ENCODE data around the gene PSORS1C2. TPM values are rescaled to one million over a fixed set of nuclear protein-coding genes. Genes with fewer than 3 reads are reported as not detected.

The PSORS1C2 gene
- total RNA-seq, 1 donor from 2014 or later: not detected

GRCh38 chr6:31091680-31092079 is 47.2 kb downstream of the PSORS1C2 start:
- H3K4me3 Mint-ChIP-seq: no peak overlapping the region

DNA sequence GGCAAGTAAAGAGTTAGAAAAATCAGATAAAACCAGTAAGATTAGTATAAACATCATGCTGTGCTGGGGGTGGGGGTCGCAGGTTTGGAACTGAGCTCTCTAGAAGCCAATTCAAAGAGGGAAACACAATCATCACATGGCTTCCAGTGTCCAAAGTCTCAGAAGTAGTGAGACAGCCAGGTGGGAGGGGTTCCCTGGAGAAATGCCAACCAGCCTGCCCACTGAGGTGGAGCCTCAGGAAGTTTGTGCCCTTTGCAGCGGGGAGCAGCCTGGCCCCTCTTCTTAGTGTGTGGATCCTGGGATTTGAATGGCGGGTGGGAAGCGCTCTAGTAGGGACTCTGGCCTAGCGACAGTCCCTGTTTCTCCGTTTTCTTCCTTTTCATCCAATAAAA is 47.9 kb downstream of the PSORS1C2 start:
- H3K4me3 Mint-ChIP-seq: no peak overlapping the region
- TF ChIP-seq CTCF (conservative IDR thresholded peaks at IDR 0.05): no peak
- H3K27me3 Mint-ChIP-seq: peaks cover 5% of the 10 kb centered on the region
- no peak for DNase-seq (ENCODE audit: extremely low spot score, unreplicated experiment)
- H3K36me3 Mint-ChIP-seq: no peaks in the 10 kb centered on the region
- no peak overlapping the region for H3K27ac Mint-ChIP-seq
- peaks cover 12% of the 10 kb centered on the region for H3K4me1 Mint-ChIP-seq (ENCODE audit: unreplicated experiment)
- H3K9me3 Mint-ChIP-seq: no peaks in the 10 kb centered on the region

More at GRCh38 chr6:31091680-31092079, 47.2 kb downstream of the PSORS1C2 start:
- peaks cover 8% of the 10 kb centered on the region for H3K27me3 Mint-ChIP-seq
- H3K4me1 Mint-ChIP-seq (ENCODE audit: unreplicated experiment): peaks cover 11% of the 10 kb centered on the region
- H3K36me3 Mint-ChIP-seq: no peaks in the 10 kb centered on the region
- no peak for TF ChIP-seq CTCF (conservative IDR thresholded peaks at IDR 0.05)
- DNase-seq (ENCODE audit: extremely low spot score, unreplicated experiment): no peak
- H3K27ac Mint-ChIP-seq: no peak overlapping the region
- H3K9me3 Mint-ChIP-seq: no peaks in the 10 kb centered on the region

DNA sequence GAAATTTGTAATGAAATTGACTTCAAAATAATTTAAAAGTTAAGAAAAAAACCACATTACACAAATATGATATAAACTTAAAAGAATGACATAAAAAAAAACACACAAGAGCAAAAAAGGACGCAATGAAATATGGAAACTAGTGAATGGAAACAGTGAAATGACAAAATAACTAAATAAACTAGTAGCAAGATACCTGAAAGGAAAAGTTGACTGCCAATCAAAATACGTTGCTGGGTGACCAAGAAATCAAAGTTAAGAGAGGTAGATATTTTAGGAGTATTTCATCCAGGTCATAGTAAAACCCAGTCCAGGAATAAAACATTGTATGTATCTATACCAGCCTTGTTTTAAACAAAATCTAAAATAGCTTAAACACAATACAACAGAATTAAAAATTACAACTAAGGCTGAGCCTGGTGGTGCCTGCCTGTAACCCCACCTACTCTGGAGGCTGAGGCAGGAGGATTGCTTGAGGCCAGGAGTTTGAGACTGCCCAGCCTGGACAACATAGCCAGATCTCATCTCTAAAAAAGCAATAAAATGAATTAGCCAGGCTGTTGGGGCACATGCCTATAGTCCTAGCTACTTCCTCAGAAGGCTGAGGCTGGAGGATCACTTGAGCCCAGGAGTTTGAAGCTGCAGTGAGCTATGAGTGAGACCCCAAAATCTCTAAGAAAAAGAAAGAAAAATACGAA is 48.4 kb downstream of the PSORS1C2 start:
- no peak for DNase-seq (ENCODE audit: extremely low spot score, unreplicated experiment)
- no peaks in the 10 kb centered on the region for H3K36me3 Mint-ChIP-seq
- no peak for TF ChIP-seq CTCF (conservative IDR thresholded peaks at IDR 0.05)
- H3K27ac Mint-ChIP-seq: no peak overlapping the region
- no peaks in the 10 kb centered on the region for H3K9me3 Mint-ChIP-seq
- H3K27me3 Mint-ChIP-seq: peaks cover 3% of the 10 kb centered on the region
- H3K4me3 Mint-ChIP-seq: no peak overlapping the region
- H3K4me1 Mint-ChIP-seq (ENCODE audit: unreplicated experiment): peaks cover 12% of the 10 kb centered on the region

Other genes with a start within 250 kb of the PSORS1C2 start
- gene GTF2H4, start 230.9 kb downstream of the PSORS1C2 start, total RNA-seq (ENCODE audit: low replicate concordance): 40.8 and 78.7 TPM in 2 replicates
- 43.8 and 79.4 TPM in 2 replicates for gene VARS2, start 224.8 kb downstream of the PSORS1C2 start, total RNA-seq (ENCODE audit: low replicate concordance)
- 2.7 and 3.6 TPM in 2 replicates for gene SFTA2, start 206.9 kb downstream of the PSORS1C2 start, total RNA-seq (ENCODE audit: low replicate concordance)
- 0.31 and 3.5 TPM in 2 replicates for gene MUCL3, start 198.1 kb downstream of the PSORS1C2 start, total RNA-seq (ENCODE audit: low replicate concordance)
- gene MUC21, start 155.3 kb downstream of the PSORS1C2 start, total RNA-seq (ENCODE audit: low replicate concordance): 0.43 and 0.65 TPM in 2 replicates
- gene MUC22, start 128.6 kb downstream of the PSORS1C2 start, total RNA-seq (ENCODE audit: low replicate concordance): 1.6 and 4.9 TPM in 2 replicates
- gene C6orf15, start 26.5 kb downstream of the PSORS1C2 start, total RNA-seq (ENCODE audit: low replicate concordance): not detected in 2 replicates
- not detected in 2 replicates for gene PSORS1C1, start 24.3 kb downstream of the PSORS1C2 start, total RNA-seq (ENCODE audit: low replicate concordance)
- not detected in 2 replicates for gene CDSN, start 18.6 kb downstream of the PSORS1C2 start, total RNA-seq (ENCODE audit: low replicate concordance)
- 21.9 and 36.8 TPM in 2 replicates for gene CCHCR1, start 18.7 kb upstream of the PSORS1C2 start, total RNA-seq (ENCODE audit: low replicate concordance)
- 8.9 and 18.9 TPM in 2 replicates for gene TCF19, start 19.5 kb upstream of the PSORS1C2 start, total RNA-seq (ENCODE audit: low replicate concordance)
- gene POU5F1, start 31.6 kb upstream of the PSORS1C2 start, total RNA-seq (ENCODE audit: low replicate concordance): not detected in 2 replicates
- 188 and 347 TPM in 2 replicates for gene HLA-C, start 133.0 kb upstream of the PSORS1C2 start, total RNA-seq (ENCODE audit: low replicate concordance)
- gene HLA-B, start 218.1 kb upstream of the PSORS1C2 start, total RNA-seq (ENCODE audit: low replicate concordance): 53.9 and 116 TPM in 2 replicates

Data from type B pancreatic cell (in vitro differentiated cells).